Putamen (tissue), 1 donor: ENCODE results near the gene MAGEB6B.
"Not testable (repeated sequence)": the region's sequence is repeated elsewhere in the genome, so short reads cannot be mapped to it uniquely, and the experiment has no call there.

Experiments used
- DNase-seq: peaks from one replicate; pipeline ENCODE4 v3.0.0-alpha.2; 2016; ENCODE audit warnings: low spot score

Gene MAGEB6B, protein sequence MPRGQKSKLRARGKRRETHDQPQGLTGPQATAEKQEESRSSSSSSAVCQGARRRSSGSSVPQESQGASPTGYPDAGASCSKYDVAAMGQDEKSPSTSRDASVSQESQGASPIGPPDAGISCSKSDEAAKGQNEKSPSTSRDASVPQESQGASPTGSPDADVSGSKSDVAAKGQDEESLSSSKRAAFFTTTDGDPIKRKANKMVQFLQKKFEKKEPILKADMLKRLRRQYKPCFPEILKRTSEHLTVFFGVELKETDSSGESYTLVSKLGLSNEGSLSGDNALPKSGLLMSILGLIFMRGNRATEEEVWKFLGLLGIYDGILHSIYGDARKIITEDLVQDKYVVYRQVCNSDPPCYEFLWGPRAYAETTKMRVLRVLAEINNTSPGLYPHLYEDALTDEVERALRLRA

DNA sequence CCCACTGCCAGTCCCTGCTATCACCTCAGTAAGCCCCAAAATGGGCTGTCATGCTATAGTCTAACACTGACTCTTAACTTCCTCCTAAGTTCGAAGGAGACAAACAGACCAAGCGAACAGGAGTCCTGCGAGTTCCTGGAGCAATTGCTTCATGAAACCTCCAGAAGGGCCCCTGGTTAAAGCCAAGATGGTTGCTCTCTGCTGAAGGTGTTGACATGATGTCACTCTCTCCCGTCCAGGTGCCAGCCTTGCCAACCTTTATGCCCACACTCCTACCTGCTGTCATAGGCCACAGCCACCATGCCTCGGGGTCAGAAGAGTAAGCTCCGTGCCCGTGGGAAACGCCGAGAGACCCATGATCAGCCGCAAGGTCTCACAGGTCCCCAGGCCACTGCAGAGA is at the start of gene MAGEB6B:
Gene MAGEB6B, plus strand, starts transcription at position 301 of the 400 bp plus-strand sequence. Its CDS starts 0 bp downstream, at position 301.
- no peak for DNase-seq

DNA sequence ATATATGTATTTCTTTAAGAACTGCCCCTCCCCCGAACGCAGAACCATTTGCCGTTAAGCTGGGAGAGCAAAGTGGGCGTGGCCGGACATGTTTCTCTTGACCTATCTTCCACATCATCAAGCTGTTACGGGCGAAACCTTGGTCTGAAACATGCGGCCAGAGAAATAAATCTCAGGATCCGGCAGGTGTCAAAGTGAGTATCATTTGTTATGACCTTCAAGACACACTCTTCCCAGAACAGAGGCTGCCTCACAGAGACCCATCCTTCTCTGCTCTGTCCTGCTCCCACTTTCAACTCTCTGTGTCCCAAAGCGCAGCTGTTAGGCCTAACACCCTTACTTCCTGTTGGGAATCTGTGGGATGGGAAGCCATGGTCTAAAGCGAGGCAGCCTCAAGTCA is 22.1 kb upstream of the MAGEB6B start, which contains the start of gene MAGEB18:
Gene MAGEB18, plus strand, starts transcription at position 70 of the 400 bp plus-strand sequence. CDS start 643 bp downstream, outside the sequence.
- no peak for DNase-seq

- DNase-seq, result no peak
These were observed 14.4 kb upstream of the MAGEB6B start for GRCh38 chrX:26146024-26146423.

- DNase-seq, result no peak
These were observed 31.8 kb downstream of the MAGEB6B start, which contains the start of gene MAGEB6 for GRCh38 chrX:26192204-26192603. MAGEB6 (plus strand) TSS chrX:26192440; CDS start chrX:26193847, 1,407 bp downstream.

GRCh38 chrX:26203561-26203960 is 43.2 kb downstream of the MAGEB6B start:
- DNase-seq, result no peak

GRCh38 chrX:26204717-26205116 is 44.3 kb downstream of the MAGEB6B start:
- not testable (repeated sequence) for DNase-seq

GRCh38 chrX:26208012-26208411 is 47.6 kb downstream of the MAGEB6B start:
- DNase-seq, result no peak
